Fibroblast of lung (primary cell): ENCODE data around the gene SIVA1. TPM values are rescaled to one million over a fixed set of nuclear protein-coding genes. Genes with fewer than 3 reads are reported as not detected.

Experiments
- DNase-seq, 2 donors: peaks; one replicate each; pipeline versions ENCODE4 v3.0.0 to v3.0.0-alpha.2; 2010; ENCODE audit warnings: low read depth in 2 of 2
- H2AFZ ChIP-seq: 2 replicates; pipeline ENCODE4 v1.5.1; 2012; ENCODE audit warnings: low read length, control low read depth, inconsistent platforms
- H3K27ac ChIP-seq: 2 replicates; pipeline ENCODE4 v1.5.1; 2011; ENCODE audit warnings: low read length, control low read depth; ENCODE audit not compliant: insufficient read depth
- H3K27me3 ChIP-seq: 2 replicates; pipeline ENCODE4 v1.5.1; 2011; ENCODE audit warnings: mild to moderate bottlenecking, low read length; ENCODE audit not compliant: control insufficient read depth, insufficient read depth
- H3K36me3 ChIP-seq: 2 replicates; pipeline ENCODE4 v1.5.1; 2011; ENCODE audit warnings: low read length; ENCODE audit not compliant: control insufficient read depth, insufficient read depth
- H3K4me1 ChIP-seq: 2 replicates; pipeline ENCODE4 v1.5.1; 2011; ENCODE audit warnings: low read length; ENCODE audit not compliant: control insufficient read depth, insufficient read depth; ENCODE audit errors: extremely low read depth
- H3K4me2 ChIP-seq: 2 replicates; pipeline ENCODE4 v1.5.1; 2011; ENCODE audit warnings: low read length, control low read depth; ENCODE audit not compliant: insufficient read depth; ENCODE audit errors: extremely low read depth
- H3K4me3 ChIP-seq, 4 experiments: fragments of 200-600 bp in 1 of 4; sonication (generic) in 1 of 4; replicated peaks in 1 of 4; 2 replicates each; pipeline ENCODE4 v1.5.1; 2011 to 2016; ENCODE audit warnings: low read length in 4 of 4, low read depth in 3 of 4, mild to moderate bottlenecking in 3 of 4, control low read depth in 2 of 4, inconsistent platforms in 1 of 4, mixed read lengths in 1 of 4; ENCODE audit not compliant: insufficient read depth in 1 of 4; ENCODE audit errors: control extremely low read depth in 1 of 4
- H3K79me2 ChIP-seq: 2 replicates; pipeline ENCODE4 v1.5.1; 2012; ENCODE audit warnings: mild to moderate bottlenecking, low read length, inconsistent platforms; ENCODE audit not compliant: control insufficient read depth, insufficient read depth
- H3K9ac ChIP-seq: 2 replicates; pipeline ENCODE4 v1.5.1; 2011; ENCODE audit warnings: mild to moderate bottlenecking, low read length, control low read depth; ENCODE audit not compliant: insufficient read depth
- H3K9me3 ChIP-seq: 2 replicates; pipeline ENCODE4 v1.5.1; 2012; ENCODE audit warnings: low read depth, low read length; ENCODE audit not compliant: control insufficient read depth, insufficient read depth
- H4K20me1 ChIP-seq: 2 replicates; pipeline ENCODE4 v1.5.1; 2011; ENCODE audit warnings: low read length; ENCODE audit not compliant: control insufficient read depth, insufficient read depth; ENCODE audit errors: extremely low read depth
- CTCF ChIP-seq, 2 donors: IDR thresholded peaks in 1 of 2; conservative IDR thresholded peaks in 1 of 2; 1 replicate in 1 of 2; 2 replicates in 1 of 2; pipeline ENCODE4 v1.5.1; 2011 to 2012; ENCODE audit warnings: low read length in 2 of 2, control low read depth in 1 of 2, inconsistent platforms in 1 of 2, low read depth in 1 of 2, mild to moderate bottlenecking in 1 of 2
- EZH2 ChIP-seq: IDR thresholded peaks from 2 replicates; pipeline ENCODE4 v1.5.1; 2012; ENCODE audit warnings: low read length, control low read depth, mild to moderate bottlenecking; ENCODE audit errors: missing control alignments
- polyA plus RNA-seq, 2 donors: library from polyadenylated mRNA; depleted of rRNA in 1 of 2; stranded (reverse) in 1 of 2; unstranded in 1 of 2; fragments of >200 nt; gene quantifications; 2 replicates each; pipeline ENCODE4 v1.2.1, GENCODE V29; 2011 to 2012; ENCODE audit warnings: missing spikeins in 1 of 2
- total RNA-seq: library from RNA; depleted of rRNA; stranded (reverse); fragments of >200 nt; gene quantifications from 2 replicates; pipeline ENCODE4 v1.2.1, GENCODE V29; 2014

SIVA1 gene
- total and polyA plus RNA-seq, 2 donors (not counting 1 experiment from before 2014, with no cell fraction given) = 26.1 to 65.1 TPM

GRCh38 chr14:104754213-104754851 is 1.4 kb downstream of the SIVA1 start:
- peak overlapping the region; percentile 88 for H3K4me2 ChIP-seq
- peaks cover 43% of the 10 kb centered on the region for H3K79me2 ChIP-seq
- H3K4me1 ChIP-seq = peaks cover 18% of the 10 kb centered on the region
- H4K20me1 ChIP-seq = no peaks in the 10 kb centered on the region
- H3K4me3 ChIP-seq = peak overlapping the region; percentile 64 to 88 (median 80)
- H3K36me3 ChIP-seq = peaks cover 23% of the 10 kb centered on the region
- H2AFZ ChIP-seq = no peak overlapping the region
- no peaks in the 10 kb centered on the region for H3K9me3 ChIP-seq
- no peak for DNase-seq
- no peaks in the 10 kb centered on the region for H3K27me3 ChIP-seq
- TF ChIP-seq EZH2 (no peak), CTCF (conservative IDR thresholded peaks at IDR 0.05 in 1 of 2, IDR thresholded peaks at IDR 0.05 in 1 of 2; ENCODE audit: low read depth in 1 of 2, low read length in 2 of 2) (no peak)
- no peak overlapping the region for H3K9ac ChIP-seq
- H3K27ac ChIP-seq = peak overlapping the region; percentile 88

GRCh38 chr14:104755621-104756020 is 2.7 kb downstream of the SIVA1 start:
- TF ChIP-seq CTCF (conservative IDR thresholded peaks at IDR 0.05 in 1 of 2, IDR thresholded peaks at IDR 0.05 in 1 of 2; ENCODE audit: low read depth in 1 of 2, low read length in 2 of 2) = no peak
- TF ChIP-seq EZH2 = no peak
- no peak overlapping the region for H2AFZ ChIP-seq
- no peaks in the 10 kb centered on the region for H3K9me3 ChIP-seq
- H3K36me3 ChIP-seq = peaks cover 29% of the 10 kb centered on the region
- no peak overlapping the region for H3K4me2 ChIP-seq
- DNase-seq = no peak
- H3K4me3 ChIP-seq = no peak overlapping the region
- H3K27ac ChIP-seq = no peak overlapping the region
- H3K4me1 ChIP-seq = peaks cover 8% of the 10 kb centered on the region
- peaks cover 43% of the 10 kb centered on the region for H3K79me2 ChIP-seq
- H3K27me3 ChIP-seq = no peaks in the 10 kb centered on the region
- no peaks in the 10 kb centered on the region for H4K20me1 ChIP-seq
- H3K9ac ChIP-seq = no peak overlapping the region

- Histone ChIP-seq H2AFZ (no peak overlapping the region), H3K27ac (no peak overlapping the region), H3K4me1 (peaks cover 8% of the 10 kb centered on the region), H3K9me3 (no peaks in the 10 kb centered on the region), H3K27me3 (no peaks in the 10 kb centered on the region), H4K20me1 (no peaks in the 10 kb centered on the region), H3K9ac (no peak overlapping the region), H3K36me3 (peaks cover 29% of the 10 kb centered on the region), H3K4me2 (no peak overlapping the region), H3K4me3 (no peak overlapping the region), H3K79me2 (peaks cover 43% of the 10 kb centered on the region)
- no peak for DNase-seq
- TF ChIP-seq CTCF (conservative IDR thresholded peaks at IDR 0.05 in 1 of 2, IDR thresholded peaks at IDR 0.05 in 1 of 2; ENCODE audit: low read depth in 1 of 2, low read length in 2 of 2) = no peak
- TF ChIP-seq EZH2 = no peak
These were observed 3.7 kb downstream of the SIVA1 start for GRCh38 chr14:104756477-104757237.
